Caco-2 (cell line): Measurements from ENCODE around the gene KMT2D. TPM values are rescaled to one million over a fixed set of nuclear protein-coding genes. Genes with fewer than 3 reads are reported as not detected.

Experiments
- BruUV-seq: library from RNA; stranded (reverse); fragments of 400-500 nt; replicated peaks from 2 replicates; lab custom pipeline; 2021; lab: Mats Ljungman, UMichigan
- CTCF ChIA-PET: fragments of 300-600 bp; sonication (Branson Sonifier 250); formaldehyde crosslinking; loops from one replicate; lab custom pipeline; 2022; ENCODE audit warnings: antibody characterized with exemption; lab: Charles Lee
- POLR2A ChIA-PET: fragments of 300-600 bp; sonication (Branson Sonifier 250); formaldehyde crosslinking; loops from one replicate; lab custom pipeline; 2022; ENCODE audit warnings: antibody characterized with exemption; lab: Charles Lee
- DNase-seq, 2 experiments: peaks; one replicate each; pipeline versions ENCODE4 v3.0.0 to v3.0.0-alpha.2; 2020 to 2022
- H3K27me3 ChIP-seq: replicated peaks from 2 replicates; pipeline ENCODE4 v1.6.0; 2011; ENCODE audit warnings: low read length; ENCODE audit not compliant: control insufficient read depth, insufficient read depth
- H3K36me3 ChIP-seq: 2 replicates; pipeline ENCODE4 v1.5.1; 2011; ENCODE audit warnings: low read length; ENCODE audit not compliant: control insufficient read depth, insufficient read depth
- H3K4me1 ChIP-seq: fragments of 250-450 bp; sonication (Bioruptor Pico); 2 replicates; pipeline ENCODE4 v1.5.1; 2020; ENCODE audit warnings: mild to moderate bottlenecking
- H3K4me3 ChIP-seq: 2 replicates; pipeline ENCODE4 v1.5.1; 2011; ENCODE audit warnings: low read depth, mild to moderate bottlenecking, control low read depth, low read length
- H3K9me3 ChIP-seq: fragments of 250-450 bp; sonication (Bioruptor Pico); 2 replicates; pipeline ENCODE4 v1.5.1; 2020; ENCODE audit warnings: mild to moderate bottlenecking, moderate library complexity
- H3K27ac Mint-ChIP-seq: one replicate; pipeline ENCODE4 v1.8.0; 2022; ENCODE audit warnings: mixed read lengths; ENCODE audit not compliant: unreplicated experiment
- H3K27me3 Mint-ChIP-seq: one replicate; pipeline ENCODE4 v1.8.0; 2022; ENCODE audit warnings: mixed read lengths; ENCODE audit not compliant: insufficient read depth, unreplicated experiment
- H3K36me3 Mint-ChIP-seq: one replicate; pipeline ENCODE4 v1.8.0; 2022; ENCODE audit warnings: mild to moderate bottlenecking, mixed read lengths; ENCODE audit not compliant: insufficient read depth, unreplicated experiment
- H3K4me1 Mint-ChIP-seq: one replicate; pipeline ENCODE4 v1.8.0; 2022; ENCODE audit warnings: low read depth, mixed read lengths; ENCODE audit not compliant: unreplicated experiment
- H3K4me3 Mint-ChIP-seq: one replicate; pipeline ENCODE4 v1.8.0; 2022; ENCODE audit warnings: mild to moderate bottlenecking, moderate library complexity, mixed read lengths; ENCODE audit not compliant: unreplicated experiment
- H3K9me3 Mint-ChIP-seq: one replicate; pipeline ENCODE4 v1.8.0; 2022; ENCODE audit warnings: mixed read lengths; ENCODE audit not compliant: unreplicated experiment
- intact Hi-C: fragments of 100-400 bp; cut with micrococcal nuclease; formaldehyde crosslinking; loops from one replicate; pipeline ENCODE4 v1.10.0; 2022; ENCODE audit not compliant: unreplicated experiment
- total RNA-seq: library from RNA; stranded (reverse); gene quantifications from 2 replicates; pipeline ENCODE4 v1.2.3, GENCODE V29; 2022
- TF ChIP-seq, protein P1 (sequence below), 2 experiments: fragments of 200-600 bp in 1 of 2; IDR thresholded peaks; 1 replicate in 1 of 2; 2 replicates in 1 of 2; pipeline versions ENCODE4 v1.5.1 to v1.8.0; 2011 to 2022; ENCODE audit warnings: antibody characterized with exemption in 1 of 2, control low read depth in 1 of 2, inconsistent platforms in 1 of 2, low read depth in 1 of 2, low read length in 1 of 2, mild to moderate bottlenecking in 1 of 2, moderate library complexity in 1 of 2; ENCODE audit not compliant: insufficient read depth in 1 of 2, severe bottlenecking in 1 of 2, unreplicated experiment in 1 of 2

Gene KMT2D
- total RNA-seq, 1 experiment from 2014 or later = 139 TPM

DNA sequence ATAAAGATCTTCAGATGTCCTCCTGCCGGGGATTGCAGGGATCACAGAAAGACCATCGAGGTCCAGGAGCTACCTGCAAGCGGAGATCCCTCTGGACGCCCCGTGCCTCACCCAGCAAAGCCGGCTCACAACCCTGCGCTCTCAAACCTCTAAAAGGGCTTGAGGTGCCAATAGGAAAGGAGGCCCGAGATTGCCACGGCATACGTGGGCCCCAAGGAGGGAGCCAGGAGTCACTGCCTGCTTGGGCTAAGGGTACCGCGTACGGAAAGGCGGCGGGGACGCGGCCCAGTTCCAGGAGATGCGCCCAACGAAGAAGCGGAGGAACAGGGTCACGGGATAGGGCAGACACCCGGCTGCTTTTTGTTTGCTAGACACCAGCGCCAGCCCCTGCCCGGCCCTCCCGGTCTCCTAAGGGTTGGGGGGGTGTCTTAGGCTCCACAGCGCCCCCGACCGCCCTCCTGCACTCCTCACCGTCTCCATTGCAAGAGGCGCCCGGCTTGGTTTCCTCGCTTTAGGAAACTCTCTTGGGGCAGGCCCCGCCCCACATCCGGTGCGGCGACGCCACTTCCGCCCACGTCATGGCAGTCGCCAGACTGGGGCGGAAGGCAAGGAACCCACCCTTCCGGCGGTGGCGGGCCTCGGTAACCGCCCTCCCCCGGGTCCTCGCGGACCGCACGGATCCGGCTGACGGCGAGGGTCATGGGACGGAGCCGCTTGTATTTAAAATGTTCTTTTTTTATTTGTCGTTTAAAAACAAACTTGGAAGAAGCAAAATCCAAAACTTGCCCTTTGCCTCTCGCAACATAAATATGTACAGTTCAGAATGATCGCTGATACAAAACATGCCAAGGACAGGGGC, 42.1 kb downstream of the KMT2D start, which contains the start of gene PRKAG1:
Gene PRKAG1, minus strand, starts transcription at position 516 of the 859 bp plus-strand sequence. Its CDS starts 36 bp downstream, at position 480.
- H3K4me1 Mint-ChIP-seq = peaks cover 19% of the 10 kb centered on the region
- H3K27me3 Mint-ChIP-seq = no peaks in the 10 kb centered on the region
- H3K27ac Mint-ChIP-seq = peak within 1 kb of the TSS; percentile 98
- POLR2A ChIA-PET = interaction anchor here (0.8 to 1.0 kb wide), 3 partner anchors 21 to 61 kb away, joined by 3 to 6 read pairs (median 5); partner anchors contain the start of genes ARF3 and RHEBL1
- Histone ChIP-seq H3K4me1 (0 out of 2 replicates have a peak, but pooled peaks cover 4% of the 10 kb centered on the region), H3K36me3 (no peaks in the 10 kb centered on the region), H3K9me3 (no peaks in the 10 kb centered on the region), H3K4me3 (peak within 1 kb of the TSS; percentile 73), H3K27me3 (no peaks in the 10 kb centered on the region)
- intact Hi-C loops = loop anchor here (1.0 kb wide), 2 partner anchors 23 to 61 kb away; partner anchors contain the start of gene ARF3
- H3K4me3 Mint-ChIP-seq = peak within 1 kb of the TSS; percentile 91
- H3K36me3 Mint-ChIP-seq = peaks cover 67% of the 10 kb centered on the region
- CTCF ChIA-PET = interaction anchor here (0.6 to 2.1 kb wide), 12 partner anchors 13 to 328 kb away, joined by 3 to 33 read pairs (median 5); partner anchors contain the start of genes ARF3, DDN, DNAJC22 and RHEBL1
- H3K9me3 Mint-ChIP-seq = no peaks in the 10 kb centered on the region
- DNase-seq = peak; percentile 97 to 98
- BruUV-seq = TSS peak; percentile 48
- TF ChIP-seq, protein P1, sequence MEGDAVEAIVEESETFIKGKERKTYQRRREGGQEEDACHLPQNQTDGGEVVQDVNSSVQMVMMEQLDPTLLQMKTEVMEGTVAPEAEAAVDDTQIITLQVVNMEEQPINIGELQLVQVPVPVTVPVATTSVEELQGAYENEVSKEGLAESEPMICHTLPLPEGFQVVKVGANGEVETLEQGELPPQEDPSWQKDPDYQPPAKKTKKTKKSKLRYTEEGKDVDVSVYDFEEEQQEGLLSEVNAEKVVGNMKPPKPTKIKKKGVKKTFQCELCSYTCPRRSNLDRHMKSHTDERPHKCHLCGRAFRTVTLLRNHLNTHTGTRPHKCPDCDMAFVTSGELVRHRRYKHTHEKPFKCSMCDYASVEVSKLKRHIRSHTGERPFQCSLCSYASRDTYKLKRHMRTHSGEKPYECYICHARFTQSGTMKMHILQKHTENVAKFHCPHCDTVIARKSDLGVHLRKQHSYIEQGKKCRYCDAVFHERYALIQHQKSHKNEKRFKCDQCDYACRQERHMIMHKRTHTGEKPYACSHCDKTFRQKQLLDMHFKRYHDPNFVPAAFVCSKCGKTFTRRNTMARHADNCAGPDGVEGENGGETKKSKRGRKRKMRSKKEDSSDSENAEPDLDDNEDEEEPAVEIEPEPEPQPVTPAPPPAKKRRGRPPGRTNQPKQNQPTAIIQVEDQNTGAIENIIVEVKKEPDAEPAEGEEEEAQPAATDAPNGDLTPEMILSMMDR (IDR thresholded peaks at IDR 0.05; ENCODE audit: insufficient read depth in 1 of 2, low read depth in 1 of 2, low read length in 1 of 2, severe bottlenecking in 1 of 2, unreplicated experiment in 1 of 2) = peak; percentile 40 to 77

DNA sequence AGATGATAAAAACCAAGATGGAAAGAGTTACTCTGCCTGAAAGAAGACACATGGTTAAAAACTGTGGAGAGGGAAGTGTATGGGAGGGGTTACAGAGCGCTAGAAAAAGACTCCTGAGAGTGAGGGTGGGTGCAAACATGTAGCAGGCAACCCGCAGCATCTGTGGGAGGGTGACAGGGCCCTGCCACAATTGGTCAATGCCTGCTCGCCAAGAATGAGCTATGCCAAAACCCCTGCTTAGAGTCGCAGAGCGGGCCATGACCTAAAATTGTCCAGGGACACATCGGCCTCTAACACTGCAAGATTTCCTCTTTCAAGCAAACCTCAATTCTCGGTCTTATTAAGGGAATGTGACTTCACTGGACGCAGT, 42.7 kb downstream of the KMT2D start:
- Histone ChIP-seq H3K4me3 (peak overlapping the region; percentile 73), H3K27me3 (no peaks in the 10 kb centered on the region), H3K36me3 (no peaks in the 10 kb centered on the region), H3K9me3 (no peaks in the 10 kb centered on the region), H3K4me1 (0 out of 2 replicates have a peak, but pooled peaks cover 4% of the 10 kb centered on the region)
- Mint-ChIP-seq H3K27me3 (no peaks in the 10 kb centered on the region), H3K9me3 (no peaks in the 10 kb centered on the region), H3K27ac (peak overlapping the region; percentile 98), H3K4me3 (peak overlapping the region; percentile 91), H3K36me3 (peaks cover 66% of the 10 kb centered on the region), H3K4me1 (peaks cover 19% of the 10 kb centered on the region)
- POLR2A ChIA-PET = interaction anchor here (0.8 to 1.0 kb wide), 3 partner anchors 20 to 60 kb away, joined by 3 to 6 read pairs (median 5); partner anchors contain the start of genes ARF3 and RHEBL1
- DNase-seq = no peak
- CTCF ChIA-PET = interaction anchor here (0.6 to 1.9 kb wide), 11 partner anchors 12 to 329 kb away, joined by 3 to 18 read pairs (median 5); partner anchors contain the start of genes ARF3, DDN, DNAJC22 and RHEBL1
- intact Hi-C loops = loop anchor here (1.0 kb wide), 2 partner anchors 23 to 61 kb away; partner anchors contain the start of gene ARF3
- BruUV-seq = no TSS peak
- TF ChIP-seq, protein P1 (IDR thresholded peaks at IDR 0.05; ENCODE audit: insufficient read depth in 1 of 2, low read depth in 1 of 2, low read length in 1 of 2, severe bottlenecking in 1 of 2, unreplicated experiment in 1 of 2) = no peak

DNA sequence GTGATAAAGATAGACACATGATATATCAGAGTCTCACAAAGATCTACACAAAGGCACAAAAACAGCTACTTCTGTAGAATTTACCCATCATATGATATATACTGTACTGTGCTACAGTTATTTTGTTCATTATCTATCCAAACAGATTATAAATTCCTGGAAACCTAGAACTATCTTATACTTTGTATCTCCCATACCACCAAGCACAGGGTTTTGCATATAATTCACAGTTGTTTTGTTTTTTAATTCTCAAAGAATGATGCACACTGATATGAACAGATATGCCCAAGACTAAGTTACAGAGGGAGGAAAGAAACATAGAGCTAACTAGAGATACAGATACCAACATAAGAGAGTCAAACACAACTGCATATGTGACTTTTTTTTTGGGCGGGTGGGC, 45.4 kb downstream of the KMT2D start:
- no peak overlapping the region for H3K27ac Mint-ChIP-seq
- H3K9me3 ChIP-seq = no peaks in the 10 kb centered on the region
- no peaks in the 10 kb centered on the region for H3K27me3 ChIP-seq
- ChIA-PET CTCF (interaction anchor here (0.5 to 0.8 kb wide), 2 partner anchors 18 to 128 kb away, joined by 3 to 7 read pairs; no protein-coding TSS in a partner anchor), POLR2A (no interaction called here)
- H3K4me3 ChIP-seq = no peak overlapping the region
- 0 out of 2 replicates have a peak, but pooled peaks cover 4% of the 10 kb centered on the region for H3K4me1 ChIP-seq
- H3K4me1 Mint-ChIP-seq = peaks cover 26% of the 10 kb centered on the region
- H3K36me3 Mint-ChIP-seq = peaks cover 53% of the 10 kb centered on the region
- intact Hi-C loops = no loop called here
- no peaks in the 10 kb centered on the region for H3K36me3 ChIP-seq
- no peaks in the 10 kb centered on the region for H3K9me3 Mint-ChIP-seq
- TF ChIP-seq, protein P1 (IDR thresholded peaks at IDR 0.05; ENCODE audit: insufficient read depth in 1 of 2, low read depth in 1 of 2, low read length in 1 of 2, severe bottlenecking in 1 of 2, unreplicated experiment in 1 of 2) = no peak
- H3K27me3 Mint-ChIP-seq = no peaks in the 10 kb centered on the region
- DNase-seq = no peak
- no peak overlapping the region for H3K4me3 Mint-ChIP-seq
- no TSS peak for BruUV-seq
